CD4-positive, alpha-beta T cell treated with Interleukin-21 for 1 hour (primary cell): ENCODE results near the gene RRM2.
"Not testable (repeated sequence)": the region's sequence is repeated elsewhere in the genome, so short reads cannot be mapped to it uniquely, and the experiment has no call there.

Experiments used
- DNase-seq: peaks from one replicate; pipeline ENCODE4 v3.0.0-alpha.2; 2020

The RRM2 gene

DNA sequence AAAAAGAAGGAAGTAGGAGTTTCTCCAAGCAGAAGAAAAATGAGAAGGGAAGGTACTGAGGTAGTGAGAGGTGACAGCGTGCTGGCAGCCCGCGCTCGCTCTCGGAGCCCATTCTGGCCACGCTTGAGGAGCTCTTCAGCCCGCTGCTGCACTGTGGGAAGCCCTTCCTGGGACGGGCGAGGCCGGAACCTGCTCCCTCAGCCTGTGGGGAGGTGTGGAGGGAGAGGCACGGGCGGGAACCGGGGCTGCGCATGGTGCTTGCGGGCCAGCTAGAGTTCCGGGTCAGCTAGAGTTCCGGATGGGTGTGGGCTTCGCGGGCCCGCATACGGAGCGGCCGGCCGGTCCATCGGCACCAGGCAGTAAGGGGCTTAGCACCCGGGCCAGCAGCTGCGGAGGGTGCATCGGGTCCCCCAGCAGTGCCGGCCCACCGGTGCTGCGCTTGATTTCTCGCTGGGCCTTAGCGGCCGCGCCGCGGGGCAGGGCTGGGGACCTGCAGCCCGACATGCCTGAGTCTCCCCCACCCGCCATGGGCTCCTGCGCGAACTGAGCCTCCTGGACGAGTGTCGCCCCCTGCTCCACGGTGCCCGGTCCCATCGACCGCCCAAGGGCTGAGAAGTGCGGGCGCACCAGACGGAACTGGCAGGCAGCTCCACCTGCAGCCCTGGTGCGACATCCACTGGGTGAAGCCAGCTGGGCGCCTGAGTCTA is 31.2 kb upstream of the RRM2 start:
- peak; percentile 29 for DNase-seq

DNA sequence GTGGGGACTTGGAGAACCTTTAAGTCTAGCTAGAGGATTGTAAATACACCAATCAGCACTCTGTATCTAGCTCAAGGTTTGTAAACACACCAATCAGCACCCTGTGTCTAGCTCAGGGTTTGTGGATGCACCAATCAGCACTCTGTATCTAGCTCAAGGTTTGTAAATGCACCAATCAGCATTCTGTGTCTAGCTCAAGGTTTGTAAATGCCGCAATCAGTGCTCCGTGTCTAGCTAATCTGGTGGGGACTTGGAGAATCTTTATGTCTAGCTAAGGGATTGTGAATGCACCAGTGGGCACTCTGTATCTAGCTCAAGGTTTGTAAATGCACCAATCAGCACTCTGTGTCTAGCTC is 30.7 kb upstream of the RRM2 start:
- not testable (repeated sequence) for DNase-seq

- no peak for DNase-seq
Observed at GRCh38 chr2:10094271-10094814, 28.2 kb upstream of the RRM2 start.

GRCh38 chr2:10095175-10095574 is 27.4 kb upstream of the RRM2 start:
- DNase-seq: no peak

- DNase-seq: no peak
Observed at GRCh38 chr2:10096641-10097040, 25.9 kb upstream of the RRM2 start.

- peak; percentile 31 for DNase-seq
Observed at GRCh38 chr2:10097352-10098148, 25.0 kb upstream of the RRM2 start.

DNA sequence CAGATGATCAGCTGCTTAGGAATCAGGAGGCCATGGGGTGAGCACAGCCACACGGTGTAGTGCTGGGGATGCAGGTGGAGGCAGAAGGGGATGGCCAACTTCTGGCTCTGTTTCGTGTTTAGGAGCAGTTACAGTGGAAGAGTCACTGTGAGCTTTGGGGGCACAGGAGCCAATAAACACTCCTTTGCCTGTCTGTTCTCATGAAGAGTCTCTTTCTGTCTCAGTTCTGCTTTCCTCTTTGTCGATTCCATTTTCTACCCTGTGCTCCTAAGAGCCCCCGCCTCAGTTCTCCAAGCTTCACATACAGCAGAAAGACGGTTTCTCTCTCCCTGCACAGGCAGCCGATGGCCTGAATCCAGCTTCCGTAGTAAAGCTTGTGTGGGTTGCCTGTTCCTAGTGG is 21.0 kb upstream of the RRM2 start:
- DNase-seq: no peak

GRCh38 chr2:10103179-10103578 is 19.4 kb upstream of the RRM2 start:
- DNase-seq: no peak

DNA sequence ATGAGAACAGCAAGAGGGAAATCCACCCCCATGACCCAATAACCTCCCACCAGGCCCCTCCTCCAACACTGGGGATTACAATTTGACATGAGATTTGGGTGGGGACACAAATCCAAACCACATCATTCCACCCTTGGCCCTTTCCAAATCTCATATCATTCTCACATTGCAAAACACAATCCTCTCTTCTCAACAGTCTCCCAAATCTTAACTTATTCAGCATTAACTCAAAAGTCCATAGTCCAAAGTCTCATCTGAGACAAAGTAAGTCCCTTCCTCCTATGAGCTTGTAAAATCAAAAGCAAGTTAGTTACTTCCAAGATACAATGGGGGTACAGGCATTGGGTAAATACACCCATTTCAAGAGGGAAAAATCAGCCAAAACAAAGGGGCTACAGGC is 17.6 kb upstream of the RRM2 start:
- not testable (repeated sequence) for DNase-seq

GRCh38 chr2:10109311-10109710 is 13.2 kb upstream of the RRM2 start:
- no peak for DNase-seq

GRCh38 chr2:10119027-10119325 is 3.6 kb upstream of the RRM2 start:
- DNase-seq: no peak

- DNase-seq: no peak
Observed at GRCh38 chr2:10119601-10120157, 2.9 kb upstream of the RRM2 start.

GRCh38 chr2:10120158-10120876 is 2.2 kb upstream of the RRM2 start:
- peak; percentile 89 for DNase-seq

DNA sequence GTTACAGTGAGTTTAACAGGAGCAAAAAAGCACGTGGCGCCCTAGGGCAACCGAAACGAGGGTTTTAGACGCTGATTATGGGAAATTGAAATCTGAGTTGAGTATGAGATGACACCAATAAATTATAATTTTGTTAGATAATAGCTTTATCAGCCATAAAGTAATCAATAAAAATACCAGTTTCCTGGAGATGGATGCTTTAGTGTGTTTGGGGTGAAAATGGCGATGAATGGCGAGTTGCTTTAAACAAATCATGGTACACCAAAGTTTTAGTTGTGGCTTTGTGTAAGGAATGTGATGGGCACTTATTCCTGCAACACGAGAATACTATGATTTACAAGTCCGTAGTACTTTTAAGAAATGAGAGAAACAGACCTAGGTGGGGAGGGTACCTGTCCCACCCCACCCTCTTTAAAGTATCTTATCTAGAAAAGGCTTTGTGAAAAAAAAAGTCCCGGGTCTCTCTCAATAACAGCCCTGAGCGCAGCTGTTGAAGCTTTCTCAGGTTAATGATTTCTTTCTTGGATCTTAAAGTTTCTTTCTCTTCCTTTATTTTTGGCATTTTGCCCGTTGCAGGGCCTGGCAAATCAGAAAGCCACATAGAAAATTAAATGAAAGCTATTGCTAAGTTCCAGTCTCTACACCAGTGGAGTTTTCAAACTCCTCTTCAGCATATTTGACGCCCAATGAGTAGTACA is 1.5 kb upstream of the RRM2 start:
- DNase-seq: no peak

DNA sequence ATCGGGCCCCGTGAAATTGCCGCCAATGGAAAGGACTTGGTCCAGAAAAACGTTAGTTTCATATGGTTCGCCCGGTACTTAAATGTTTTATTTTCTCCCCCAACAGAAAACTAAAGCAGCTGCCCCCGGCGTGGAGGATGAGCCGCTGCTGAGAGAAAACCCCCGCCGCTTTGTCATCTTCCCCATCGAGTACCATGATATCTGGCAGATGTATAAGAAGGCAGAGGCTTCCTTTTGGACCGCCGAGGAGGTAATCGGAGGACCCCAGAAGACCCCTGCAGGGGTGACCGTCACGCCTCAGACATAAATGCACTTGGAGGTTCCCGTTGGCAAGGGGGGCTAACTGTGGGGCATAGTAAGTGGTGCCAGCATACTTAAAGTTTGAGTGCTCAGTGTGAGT is 742 bp downstream of the RRM2 start:
- no peak for DNase-seq

DNA sequence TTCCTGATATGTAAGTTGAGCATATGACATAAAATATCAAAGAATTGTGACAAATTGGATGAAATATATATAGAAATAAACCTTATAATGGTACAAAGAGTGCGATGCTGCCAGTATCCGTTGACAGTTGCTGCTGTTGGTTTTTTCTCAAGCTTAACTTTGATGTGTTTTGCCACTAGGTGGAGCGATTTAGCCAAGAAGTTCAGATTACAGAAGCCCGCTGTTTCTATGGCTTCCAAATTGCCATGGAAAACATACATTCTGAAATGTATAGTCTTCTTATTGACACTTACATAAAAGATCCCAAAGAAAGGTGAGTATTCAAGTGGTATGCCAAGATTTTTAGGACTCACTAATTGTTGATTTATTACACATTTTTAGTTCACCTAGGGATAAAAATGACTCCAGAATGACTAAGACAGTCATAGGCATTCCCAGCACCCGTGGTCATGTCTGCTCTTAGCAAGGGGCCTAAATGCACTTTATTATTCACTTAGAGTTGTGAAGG is 2.1 kb downstream of the RRM2 start:
- peak; percentile 85 for DNase-seq

DNA sequence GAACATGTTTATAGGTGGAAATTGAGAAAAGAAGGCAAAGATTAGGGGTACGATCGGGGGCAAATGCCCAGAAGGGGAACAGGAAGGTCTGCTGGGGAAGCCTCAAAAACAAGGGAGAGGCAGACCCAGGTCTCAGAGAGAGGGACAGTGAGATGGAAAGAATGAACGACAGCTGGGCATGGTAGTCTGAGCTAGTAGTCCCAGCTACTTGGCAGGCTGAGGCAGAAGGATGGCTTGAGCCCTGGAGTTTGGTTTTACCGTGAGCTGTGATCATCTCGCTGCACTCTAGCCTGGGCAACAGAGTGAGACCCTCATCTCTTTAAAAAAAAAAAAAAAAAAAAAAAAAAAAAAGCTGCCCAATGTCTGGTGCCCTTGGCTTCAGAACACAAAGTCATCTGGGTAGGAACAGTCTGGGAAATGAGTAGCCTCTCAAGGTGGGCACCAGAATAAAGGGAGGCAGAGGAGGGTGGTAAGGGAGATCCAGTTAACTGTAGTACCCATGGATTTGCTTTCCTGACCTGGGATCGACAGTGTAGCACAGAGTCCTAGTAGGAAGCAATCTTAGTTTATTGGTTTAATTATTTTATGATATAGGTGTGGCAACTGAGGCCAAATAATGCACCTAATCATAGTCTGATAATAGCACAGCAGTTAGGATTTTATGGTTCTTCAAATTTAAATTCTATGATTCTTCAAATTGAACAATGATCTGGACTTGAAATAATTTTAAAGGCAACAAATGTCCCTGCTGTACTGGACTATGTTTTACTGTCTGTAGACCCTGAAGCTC is 3.5 kb downstream of the RRM2 start:
- no peak for DNase-seq

- DNase-seq: no peak
Observed at GRCh38 chr2:10126632-10127026, 4.1 kb downstream of the RRM2 start.

DNA sequence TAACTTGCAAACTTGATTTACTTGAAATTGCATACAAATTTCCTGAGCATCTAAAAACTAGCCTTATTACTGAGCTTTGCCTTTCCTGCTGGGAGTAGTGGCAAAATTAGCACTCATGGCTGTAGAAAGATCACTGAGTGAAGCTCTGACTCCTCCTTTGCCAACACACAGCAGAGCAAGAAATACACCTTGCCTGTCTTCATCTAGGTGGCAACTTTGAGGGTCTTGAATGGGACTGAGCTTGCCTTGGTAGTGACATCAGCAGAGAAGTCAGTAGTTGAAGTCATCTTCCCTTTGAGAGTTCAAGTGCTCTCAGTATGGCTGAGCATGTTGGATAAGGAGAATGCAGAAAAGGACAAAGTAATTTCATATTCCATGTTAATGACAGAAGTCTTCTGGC is 5.9 kb downstream of the RRM2 start:
- no peak for DNase-seq

GRCh38 chr2:10129490-10129889 is 7.0 kb downstream of the RRM2 start:
- DNase-seq: no peak

DNA sequence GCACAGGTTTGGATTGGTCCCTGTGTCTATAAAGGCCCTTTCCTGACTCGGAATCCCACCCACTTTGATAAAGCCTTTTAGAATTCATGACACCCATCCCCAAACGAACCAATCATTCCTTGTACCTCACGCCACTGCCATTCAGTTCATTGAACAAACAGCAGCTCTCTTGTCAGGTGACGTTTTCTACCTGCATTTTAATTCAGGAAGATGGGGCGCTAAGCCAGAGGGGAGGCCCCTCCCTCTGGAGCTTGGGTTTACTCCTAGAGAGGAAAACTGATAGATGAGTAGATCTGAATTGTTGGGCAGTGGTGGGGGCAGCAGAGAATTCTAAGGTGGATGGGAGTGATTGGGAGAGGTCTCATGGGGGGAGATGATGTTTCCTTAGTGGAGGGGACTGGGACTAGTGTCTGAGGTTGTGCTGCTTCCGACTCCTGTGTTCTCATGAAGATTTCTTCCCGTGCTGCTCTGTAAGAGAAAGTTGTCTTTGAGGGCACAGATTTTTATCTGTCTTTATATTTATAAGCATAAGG is 9.6 kb downstream of the RRM2 start:
- DNase-seq: no peak

DNA sequence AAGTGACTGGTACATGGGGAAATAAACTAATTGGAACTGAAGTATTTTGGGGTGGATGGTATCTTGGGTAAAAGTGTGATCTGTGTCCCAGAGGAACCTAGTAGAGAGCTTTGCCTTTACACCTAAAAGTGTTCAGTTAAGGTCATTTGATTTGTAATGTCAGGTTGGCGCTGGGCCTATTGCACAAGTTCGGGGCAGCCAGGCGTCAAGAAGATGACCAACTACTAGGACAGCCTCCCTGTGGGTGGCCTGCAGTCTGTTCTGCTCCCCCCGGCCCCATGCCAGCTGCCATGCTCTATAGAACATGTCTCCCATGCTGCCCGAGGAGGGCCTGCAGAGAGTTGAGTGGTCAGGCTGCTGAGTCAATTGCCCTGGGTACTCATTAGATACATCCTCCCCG is 10.1 kb downstream of the RRM2 start:
- DNase-seq: no peak
